Melanocyte of skin (primary cell): ENCODE results near the gene REG1B. TPM values are rescaled to one million over a fixed set of nuclear protein-coding genes. Genes with fewer than 3 reads are reported as not detected.

Experiments used
- total RNA-seq, 2 donors: library from RNA; depleted of rRNA; stranded (reverse); fragments of >200 nt; gene quantifications; 2 replicates each; pipeline ENCODE4 v1.2.3, GENCODE V29; 2012

Gene REG1B
- total RNA-seq: not detected

GRCh38 chr2:79087785-79088364 is at the start of gene REG1B:
Gene REG1B, minus strand, starts transcription at chr2:79087993. Its CDS starts 381 bp downstream, at chr2:79087612.

GRCh38 chr2:79120194-79120713 is 32.5 kb upstream of the REG1B start, which contains the start of gene REG1A:
Gene REG1A, plus strand, starts transcription at chr2:79120488. Its CDS starts 374 bp downstream, at chr2:79120862.

Other genes starting within 250 kb of the REG1B start
- gene REG3G, start 62.3 kb downstream of the REG1B start, total RNA-seq: not detected
- gene REG1A, start 32.5 kb upstream of the REG1B start, total RNA-seq: not detected
- gene REG3A, start 71.8 kb upstream of the REG1B start, total RNA-seq: not detected